Effector CD8-positive, alpha-beta T cell (primary cell): ENCODE results near the gene NBL1.
"Not testable (repeated sequence)": the region's sequence is repeated elsewhere in the genome, so short reads cannot be mapped to it uniquely, and the experiment has no call there.

Experiments
- DNase-seq: peaks from one replicate; lab custom pipeline; 2025; lab: John Stamatoyannopoulos, UW

The NBL1 gene

DNA sequence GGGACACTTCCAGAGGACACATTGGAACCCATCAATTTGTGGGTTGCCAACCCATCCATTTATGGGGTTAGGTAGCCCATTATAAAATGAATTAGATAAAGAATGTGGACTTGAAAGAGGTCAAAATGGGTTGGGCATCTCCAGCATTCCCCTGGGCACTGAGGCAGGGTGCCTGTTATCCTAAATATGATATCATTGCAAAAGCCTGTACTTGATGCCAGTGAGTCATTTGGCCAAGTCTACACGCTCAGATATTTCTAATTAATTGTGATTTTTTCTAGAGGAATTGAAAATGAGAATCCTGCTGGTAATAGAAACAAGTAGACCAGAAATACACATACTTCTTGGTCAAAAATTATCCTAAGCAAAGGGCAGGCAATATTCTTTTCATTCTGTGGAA is 21.9 kb upstream of the NBL1 start:
- DNase-seq = no peak

DNA sequence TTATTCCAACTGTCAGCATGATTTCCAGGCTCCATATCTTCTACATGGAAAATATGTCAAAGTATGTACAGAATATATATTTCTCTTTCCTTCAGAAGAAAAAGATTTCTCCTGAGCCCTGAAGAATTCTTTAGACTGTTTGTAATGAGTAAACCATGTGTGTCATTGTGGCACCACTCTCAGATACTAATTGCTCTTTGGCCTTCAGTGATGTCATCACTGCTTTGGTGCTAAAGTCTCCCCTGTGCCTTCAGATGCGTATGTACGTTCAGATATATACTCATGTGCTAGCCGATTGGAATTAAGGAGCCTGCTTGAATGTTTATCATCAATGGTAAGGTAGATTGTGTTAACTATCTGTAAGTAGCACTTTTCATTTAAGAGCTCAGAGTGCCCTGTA is 20.6 kb upstream of the NBL1 start:
- DNase-seq = no peak

DNA sequence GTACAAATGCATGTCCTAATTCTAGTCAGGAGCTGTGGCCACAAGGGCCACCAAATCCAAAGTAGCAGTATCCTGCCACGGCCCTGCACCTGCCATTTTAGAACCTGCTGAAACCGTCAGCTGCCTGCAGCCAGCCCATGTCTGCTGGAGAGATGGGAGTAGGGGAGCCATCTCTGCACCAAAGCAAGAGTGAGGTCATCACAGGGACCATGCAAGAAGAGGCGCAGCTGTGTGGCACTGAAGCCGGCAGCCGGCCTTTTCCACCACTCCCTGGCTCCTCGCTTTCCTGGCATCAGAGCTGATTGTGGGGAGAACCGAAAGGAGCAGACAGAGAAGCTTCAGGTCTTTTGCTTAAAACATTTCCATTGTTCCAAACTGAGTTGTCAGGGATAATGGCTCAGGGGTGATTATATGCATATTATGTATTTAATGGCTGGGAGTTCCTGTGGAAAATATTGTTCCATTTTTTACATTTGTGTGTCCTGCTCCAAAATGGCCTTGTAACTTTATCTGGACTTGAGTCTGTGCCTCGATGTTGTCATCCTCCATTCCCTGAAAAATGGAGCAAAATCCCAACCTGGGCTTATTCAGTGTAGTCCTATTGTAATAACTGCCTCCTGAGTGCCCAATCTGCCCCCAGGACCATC is 18.7 kb upstream of the NBL1 start:
- no peak for DNase-seq

DNA sequence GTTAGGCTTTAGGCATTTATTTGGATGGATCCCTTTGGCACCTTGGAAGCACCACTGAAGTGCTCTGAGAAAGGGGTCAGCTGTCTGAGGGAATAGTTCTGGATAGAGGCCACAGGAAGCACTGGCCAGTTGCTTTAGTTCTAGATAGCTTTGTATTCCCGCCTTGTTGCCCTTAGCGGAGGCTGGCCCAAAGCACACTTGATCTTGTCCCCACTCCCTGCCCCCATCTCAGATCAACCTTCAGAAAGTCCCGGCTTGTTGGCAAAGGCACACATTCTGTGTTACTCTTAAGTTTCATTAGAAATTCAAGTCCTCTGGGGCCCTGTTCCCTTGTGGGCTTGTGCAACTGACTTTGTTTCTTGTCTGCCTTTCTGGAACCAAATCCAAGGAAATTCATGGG is 15.2 kb upstream of the NBL1 start:
- DNase-seq = no peak

DNA sequence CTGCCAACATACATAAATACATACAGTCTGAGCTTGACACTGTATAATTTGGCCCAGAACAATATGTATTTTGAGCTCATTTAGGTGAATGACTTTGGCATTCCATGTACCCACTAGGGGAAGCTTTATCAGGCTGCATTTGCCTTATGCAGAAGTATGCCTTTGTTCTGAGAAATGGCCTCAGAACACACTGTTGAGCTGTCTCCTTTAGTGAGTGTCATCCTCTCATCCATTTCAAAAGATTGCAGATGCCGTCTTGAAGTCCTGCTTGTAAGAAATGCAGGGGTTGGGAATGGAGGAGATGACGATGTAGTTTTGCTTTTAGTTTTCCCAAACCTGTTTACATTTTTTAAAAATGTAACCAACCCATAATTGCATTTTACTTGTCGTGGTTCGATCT is 14.8 kb upstream of the NBL1 start:
- DNase-seq = no peak

DNA sequence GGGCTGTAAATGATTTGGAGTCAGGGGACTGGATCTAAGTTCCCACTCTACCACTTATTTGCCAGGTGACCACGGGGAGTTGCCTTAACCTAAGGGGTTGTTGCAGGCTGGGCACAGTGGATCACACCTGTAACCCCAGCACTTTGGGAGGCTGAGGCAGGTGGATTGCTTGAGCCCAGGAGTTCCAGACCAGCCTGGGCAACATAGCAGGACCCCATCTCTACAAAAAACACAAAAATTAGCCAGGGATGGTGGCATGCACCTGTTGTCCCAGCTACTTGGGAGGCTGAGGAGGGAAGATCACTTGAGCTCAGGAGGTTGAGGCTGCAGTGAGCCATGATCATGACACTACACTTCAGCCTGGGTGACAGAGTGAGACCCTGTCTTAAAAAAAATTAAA is 13.9 kb upstream of the NBL1 start:
- DNase-seq = not testable (repeated sequence)

DNA sequence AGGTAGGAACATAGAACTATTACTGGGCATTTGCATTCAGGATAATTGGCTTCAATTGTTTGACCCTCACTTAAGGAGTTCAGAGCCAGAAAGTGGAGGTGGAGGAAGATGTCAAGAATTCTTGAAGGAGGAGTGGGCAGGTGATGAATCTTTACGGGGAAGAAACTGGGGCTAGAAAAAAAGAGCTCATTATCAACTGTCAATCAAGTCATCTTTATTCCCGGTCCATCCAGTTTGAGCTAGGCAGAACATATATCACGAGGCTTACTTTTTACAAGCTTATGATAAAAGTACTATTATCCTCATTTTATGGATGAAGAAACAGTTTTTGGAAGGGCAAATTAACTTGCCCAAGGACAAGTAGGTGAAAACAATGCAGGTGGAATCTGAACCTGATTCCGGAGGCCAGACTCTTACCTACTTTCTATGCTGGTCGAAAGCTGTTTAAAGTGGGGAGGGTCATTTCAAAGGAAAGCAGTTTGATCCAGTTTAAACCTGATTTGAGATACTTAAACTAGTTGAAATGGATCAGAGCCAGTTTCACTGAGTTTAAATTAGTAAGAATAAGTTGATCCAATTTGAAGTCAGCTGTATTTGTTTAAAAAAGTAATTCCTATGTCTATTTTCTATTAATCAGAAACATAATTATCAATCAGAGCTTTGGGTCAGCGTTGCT is 13.3 kb upstream of the NBL1 start:
- DNase-seq = no peak

DNA sequence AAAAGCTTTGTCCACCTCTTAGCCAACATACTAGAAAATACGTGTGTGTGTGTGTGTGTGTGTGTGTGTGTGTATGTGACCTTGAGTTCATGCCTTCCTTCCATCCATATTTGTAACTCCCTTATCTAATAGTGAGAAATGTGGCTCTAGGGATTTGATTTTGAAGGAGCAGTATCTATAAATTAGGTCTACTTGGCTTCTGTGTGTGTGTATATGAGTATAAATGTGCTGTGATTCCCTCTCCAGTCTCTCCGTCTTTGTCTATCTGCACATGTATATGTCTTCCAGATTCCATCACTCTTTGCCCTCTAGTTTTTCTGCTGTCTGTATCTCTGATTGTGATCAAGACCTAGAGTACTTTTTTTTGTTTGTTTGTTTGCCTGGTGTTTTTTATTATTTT is 11.9 kb upstream of the NBL1 start:
- no peak for DNase-seq

DNA sequence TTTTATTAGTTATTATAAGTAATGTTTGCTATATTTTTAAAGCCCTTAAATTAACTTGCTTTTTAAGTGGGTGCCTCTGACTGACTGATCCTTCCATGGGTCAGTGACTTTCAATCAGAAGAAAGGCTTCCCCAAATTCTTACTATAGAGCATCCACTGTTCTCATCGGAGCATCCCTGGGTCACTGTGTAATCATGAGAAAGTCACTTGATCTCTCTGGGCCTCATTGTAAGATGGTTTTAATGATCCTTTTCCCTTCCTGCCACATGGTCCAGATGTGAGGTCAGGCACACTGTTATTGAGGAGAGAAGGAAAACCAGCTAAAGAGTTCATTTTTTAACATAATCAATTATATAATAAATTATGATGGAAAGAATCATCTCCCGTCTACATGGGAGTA is 11.0 kb upstream of the NBL1 start:
- DNase-seq = no peak

DNA sequence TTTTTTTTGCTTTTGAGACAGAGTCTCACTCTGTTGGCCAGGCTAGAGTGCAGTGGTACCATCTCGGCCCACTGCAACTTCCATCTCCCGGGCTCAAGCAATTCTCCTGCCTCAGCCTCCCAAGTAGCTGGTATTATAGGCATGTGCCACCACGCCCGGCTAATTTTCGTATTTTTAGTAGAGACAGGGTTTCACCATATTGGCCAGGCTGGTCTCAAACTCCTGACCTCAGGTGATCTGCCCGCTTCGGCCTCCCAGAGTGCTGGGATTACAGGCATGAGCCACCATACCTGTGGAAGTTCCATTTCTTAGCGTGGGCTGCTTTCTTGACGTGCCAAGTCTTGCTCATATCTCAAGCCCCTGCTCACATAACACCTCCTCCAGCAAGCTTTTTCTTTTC is 9.0 kb upstream of the NBL1 start:
- DNase-seq = not testable (repeated sequence)

DNA sequence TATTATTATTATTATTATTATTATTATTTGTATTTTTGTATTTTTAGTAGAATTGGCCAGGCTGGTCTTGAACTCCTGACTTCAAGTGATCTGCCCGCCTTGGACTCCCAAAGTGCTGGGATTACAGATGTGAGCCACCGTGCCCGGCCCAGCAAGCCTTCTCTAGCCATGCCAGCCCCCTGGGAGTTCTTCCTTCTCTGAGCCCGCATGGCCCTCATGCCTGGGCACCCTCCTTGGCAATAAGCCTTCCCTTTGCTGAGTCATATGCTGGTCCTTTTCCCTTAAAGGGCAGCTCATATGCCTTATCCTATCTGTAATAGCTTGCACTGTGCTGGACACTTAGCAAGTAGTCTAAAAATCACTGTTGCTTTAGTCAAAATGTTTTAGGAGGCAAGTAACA is 8.5 kb upstream of the NBL1 start:
- no peak for DNase-seq

DNA sequence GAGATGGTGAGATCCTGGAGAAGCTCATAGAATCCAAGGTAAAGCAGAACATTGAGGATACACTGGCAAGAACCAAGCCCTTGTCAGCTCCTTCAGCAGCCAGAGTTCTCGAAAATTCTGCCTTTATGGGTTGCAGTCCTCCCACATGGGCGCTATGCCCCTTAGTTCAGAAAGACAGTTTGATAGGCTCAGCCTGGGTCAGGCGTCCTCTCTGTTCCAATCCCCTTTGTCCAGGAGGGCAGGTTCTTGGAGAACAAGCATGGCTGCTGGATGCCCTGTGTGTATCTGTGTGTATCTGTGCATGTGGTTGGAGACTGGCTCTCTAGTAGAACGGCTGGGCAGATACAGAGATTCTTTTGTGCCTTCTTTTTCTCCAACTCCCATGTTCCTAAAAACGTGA is 8.0 kb upstream of the NBL1 start:
- no peak for DNase-seq

DNA sequence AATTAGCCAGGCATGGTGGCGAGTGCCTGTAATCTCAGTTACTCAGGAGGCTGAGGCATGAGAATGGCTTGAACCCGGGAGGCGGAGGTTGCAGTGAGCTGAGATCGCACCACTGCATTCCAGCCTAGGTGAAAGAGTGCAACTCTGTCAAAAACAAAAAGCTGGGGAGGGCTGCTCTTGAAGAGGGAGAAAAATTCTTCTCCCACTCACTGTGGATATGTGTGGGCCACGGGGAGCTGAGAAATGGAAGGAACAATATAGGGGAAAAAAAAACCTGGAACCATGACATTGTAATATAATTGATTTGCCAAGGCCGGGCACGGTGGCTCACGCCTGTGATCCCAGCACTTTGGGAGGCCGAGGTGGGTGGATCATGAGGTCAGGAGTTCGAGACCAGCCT is 7.4 kb upstream of the NBL1 start:
- not testable (repeated sequence) for DNase-seq

DNA sequence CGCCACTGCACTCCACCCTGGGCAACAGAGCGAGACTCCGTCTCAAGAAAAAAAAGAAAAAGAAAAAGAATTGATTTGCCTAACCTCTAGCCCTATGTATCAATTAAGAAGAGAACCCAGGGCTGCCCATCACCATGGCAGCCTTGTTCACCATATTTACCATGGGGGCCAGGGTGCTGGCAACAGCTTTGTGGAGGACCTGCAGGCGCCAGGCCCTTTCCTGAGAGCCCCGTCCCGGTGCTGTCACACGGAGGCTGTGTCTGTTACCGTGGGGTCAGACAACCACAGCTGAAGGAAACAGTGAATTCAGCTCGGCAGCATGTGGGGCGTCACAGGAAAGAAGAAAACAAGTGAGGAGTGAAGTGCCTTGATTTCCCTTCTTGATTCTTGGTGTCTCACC is 6.5 kb upstream of the NBL1 start:
- no peak for DNase-seq

DNA sequence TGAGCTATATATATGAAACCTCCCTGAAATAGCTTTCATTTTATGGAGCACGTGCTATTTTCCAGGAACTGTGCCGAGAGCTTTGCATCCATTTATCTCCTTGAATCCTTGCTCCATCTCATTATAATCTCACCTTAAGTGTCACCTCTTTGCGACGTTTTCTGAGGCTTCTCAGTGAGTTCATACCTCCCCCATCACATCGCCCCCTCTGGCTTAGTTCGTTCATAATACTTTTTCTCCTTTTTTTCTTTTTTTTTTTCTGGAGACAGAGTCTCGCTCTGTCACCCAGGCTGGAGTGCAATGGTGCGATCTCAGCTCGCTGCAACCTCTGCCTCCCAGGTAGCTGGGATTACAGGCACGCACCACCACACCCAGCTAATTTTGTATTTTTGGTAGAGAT is 4.9 kb upstream of the NBL1 start:
- not testable (repeated sequence) for DNase-seq

DNA sequence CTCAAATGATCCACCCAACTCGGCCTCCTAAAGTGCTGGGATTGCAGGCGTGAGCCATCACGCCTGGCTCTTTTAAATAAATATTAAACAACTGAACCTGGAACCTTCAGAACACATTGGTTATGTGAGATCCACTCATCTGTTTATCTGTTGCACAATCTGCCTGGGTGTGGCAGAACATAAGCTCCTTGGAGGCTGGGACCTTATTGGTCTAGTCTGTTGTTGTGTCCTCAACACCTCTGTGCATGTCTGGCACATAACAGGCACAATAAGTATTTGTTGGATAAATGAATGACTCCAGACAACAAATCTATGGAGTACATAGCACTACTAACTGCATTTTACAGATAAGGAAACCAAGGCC is 4.1 kb upstream of the NBL1 start:
- no peak for DNase-seq

DNA sequence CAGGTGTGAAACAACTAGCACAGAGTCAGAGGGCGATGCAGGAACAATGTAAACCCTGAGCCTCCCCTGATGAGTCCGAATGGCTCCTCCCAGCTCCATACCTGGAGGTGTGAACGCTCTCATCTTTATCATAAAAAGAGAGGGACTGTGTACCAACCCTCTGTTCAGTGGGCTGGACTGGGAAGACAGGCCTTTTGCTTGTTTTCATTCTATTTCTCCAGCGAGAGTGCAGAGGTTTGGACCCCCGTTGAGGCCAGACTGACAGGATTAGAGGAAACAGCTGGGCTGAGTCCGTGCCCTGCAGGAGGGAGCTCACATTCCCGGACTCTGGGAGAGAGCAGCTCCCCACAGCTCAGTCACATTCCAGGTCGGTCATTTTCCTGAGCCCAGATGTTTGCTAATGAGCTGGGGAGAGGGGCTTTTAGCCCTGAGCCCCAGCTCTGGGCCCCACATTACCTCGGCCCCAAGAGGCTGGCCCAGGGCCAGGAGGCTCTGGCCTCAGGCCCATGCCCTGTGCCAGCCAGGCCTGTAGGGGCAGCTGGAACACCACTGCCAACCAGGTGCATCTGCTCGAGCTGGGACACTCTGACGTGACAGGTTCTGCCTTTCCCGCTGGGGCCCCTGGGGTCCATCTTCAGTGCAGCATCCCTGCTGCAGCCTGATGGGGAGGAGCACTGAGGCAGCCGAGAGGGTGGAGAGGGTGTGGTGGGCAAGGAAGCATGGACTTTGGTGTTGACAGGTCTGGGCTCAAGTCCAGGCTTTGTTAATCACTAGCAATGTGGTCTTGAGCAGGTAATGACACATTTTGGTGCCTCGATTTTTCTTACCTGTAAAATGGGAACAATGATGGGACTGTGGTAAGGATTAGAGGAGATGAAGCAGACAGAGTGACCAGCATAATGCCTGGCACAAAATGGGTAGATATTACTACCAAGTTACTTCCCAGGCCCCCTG is 3.5 kb upstream of the NBL1 start:
- DNase-seq = no peak

DNA sequence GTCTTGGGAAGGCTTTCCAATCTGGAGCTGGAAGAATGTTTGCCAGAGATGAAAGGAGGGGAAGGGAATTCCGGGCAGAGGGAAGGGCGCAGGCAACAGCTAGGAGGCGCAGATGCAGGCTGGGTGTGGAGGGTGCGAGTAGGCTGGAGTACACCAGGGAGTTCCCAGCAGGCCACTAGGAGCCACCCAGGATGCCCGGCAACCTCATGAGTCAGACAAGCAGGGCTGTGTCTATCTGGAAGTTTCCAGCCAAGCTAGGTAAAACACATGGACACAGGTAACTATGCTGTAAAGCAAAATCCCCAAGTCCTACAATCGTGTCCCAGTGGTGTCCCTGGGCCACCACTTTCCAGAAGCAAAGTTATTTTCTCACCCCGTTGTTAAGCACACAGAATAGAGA is 990 bp upstream of the NBL1 start:
- no peak for DNase-seq

DNA sequence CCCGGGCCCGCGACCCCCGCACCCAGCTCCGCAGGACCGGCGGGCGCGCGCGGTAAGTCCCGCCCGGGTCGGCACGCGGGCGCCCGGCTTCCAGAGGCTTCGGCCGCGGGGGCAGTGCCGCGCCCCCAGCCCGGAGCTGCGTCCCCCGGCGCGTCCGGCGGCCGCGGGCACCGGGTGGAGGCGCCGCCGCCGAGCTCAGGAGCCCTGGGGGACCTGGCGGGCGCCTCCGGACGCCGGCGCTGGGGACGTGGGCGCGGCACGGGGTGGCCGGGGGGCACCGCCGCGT is 227 bp downstream of the NBL1 start:
- no peak for DNase-seq

DNA sequence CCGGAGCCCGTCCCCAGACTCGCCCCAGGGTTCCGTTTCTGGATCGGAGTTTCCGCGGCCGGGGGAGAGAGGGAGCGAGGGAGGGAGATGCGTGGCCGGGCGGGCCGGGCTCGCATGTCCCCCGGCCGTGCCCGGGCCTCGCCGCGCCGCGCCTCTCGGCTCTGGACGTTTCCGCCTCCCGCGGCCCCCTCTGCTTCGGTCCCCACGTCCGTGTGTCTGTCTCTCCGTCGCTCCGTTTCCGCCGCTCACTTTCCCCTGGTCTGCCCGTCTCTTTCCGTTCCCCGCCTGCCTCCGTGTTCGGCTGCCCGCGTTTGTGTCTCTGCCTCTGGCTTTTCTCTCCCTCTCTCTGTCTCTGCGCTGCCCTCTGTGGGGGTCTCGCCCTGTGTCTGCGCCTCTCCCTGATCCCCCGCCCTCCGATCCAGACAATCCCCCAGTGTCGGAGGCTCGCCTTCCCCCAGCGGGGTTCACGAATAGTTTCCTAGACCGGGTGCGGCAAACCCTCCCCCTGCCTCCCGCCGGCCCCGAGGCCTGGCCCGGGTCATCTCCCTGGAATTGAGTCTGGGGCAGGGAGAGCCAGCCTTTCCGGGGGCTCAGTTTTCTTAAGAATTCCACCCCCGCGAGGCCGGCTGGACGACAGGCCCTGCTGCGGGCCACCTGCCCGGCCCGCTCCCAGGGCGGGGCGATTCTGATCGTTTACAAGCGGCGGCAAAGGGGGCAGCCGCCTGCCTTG is 735 bp downstream of the NBL1 start:
- DNase-seq = no peak

DNA sequence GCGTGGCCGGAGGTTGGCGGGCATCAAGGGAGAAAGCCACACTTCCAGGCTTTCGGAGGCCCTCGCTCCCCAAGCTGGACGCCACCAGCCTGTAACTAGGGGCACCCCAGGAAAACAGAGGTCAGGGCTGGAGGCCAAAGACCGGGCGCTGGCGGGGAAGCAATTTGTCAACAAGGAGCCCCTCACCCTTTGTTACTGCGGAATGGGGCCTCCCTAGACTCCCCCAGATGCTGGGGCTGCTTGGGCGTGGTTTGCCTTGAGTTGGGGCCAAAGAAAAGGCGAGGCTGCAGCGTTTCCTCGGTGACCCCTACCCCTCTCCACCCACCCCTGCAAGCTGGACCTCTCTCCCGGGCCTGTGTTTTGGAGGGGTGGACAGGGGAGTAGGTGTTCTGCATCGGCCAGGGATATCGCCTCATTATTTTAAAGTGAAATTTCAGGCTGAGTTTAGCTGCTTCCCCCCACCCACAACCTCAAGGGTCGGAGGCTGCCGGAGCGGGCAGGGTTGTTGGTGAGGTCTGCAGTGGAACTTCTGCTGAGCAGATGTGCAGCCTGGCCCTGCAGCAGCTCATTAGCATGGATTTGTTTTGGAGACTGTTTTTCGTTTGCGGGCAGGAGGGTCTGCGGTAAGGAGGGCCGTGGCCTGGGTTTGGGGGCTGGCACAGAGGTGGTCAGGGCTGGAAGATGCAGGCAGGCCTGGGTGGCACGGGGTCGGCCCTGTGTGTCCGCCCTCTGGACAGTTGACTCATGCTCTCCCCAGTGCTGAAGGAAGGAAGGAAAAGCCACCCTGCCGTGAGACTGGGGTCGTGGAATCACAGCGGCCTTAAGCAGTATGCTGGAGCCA is 1.5 kb downstream of the NBL1 start:
- no peak for DNase-seq
